ENCODE measurements around the gene NHEJ1.

Gene NHEJ1

GRCh38 chr2:219029829-219030165 is 130.8 kb downstream of the NHEJ1 start:
- DNase-seq (ENCODE audit: low read depth, low spot score), result peak; percentile 64

- no peak for DNase-seq (ENCODE audit: low read depth, low spot score)
These were observed 131.4 kb downstream of the NHEJ1 start for GRCh38 chr2:219028996-219029828.

GRCh38 chr2:219028141-219028540 is 132.5 kb downstream of the NHEJ1 start:
- DNase-seq (ENCODE audit: low read depth, low spot score), result no peak

GRCh38 chr2:219027511-219028055 is 133.0 kb downstream of the NHEJ1 start:
- DNase-seq (ENCODE audit: low read depth, low spot score), result no peak

DNA sequence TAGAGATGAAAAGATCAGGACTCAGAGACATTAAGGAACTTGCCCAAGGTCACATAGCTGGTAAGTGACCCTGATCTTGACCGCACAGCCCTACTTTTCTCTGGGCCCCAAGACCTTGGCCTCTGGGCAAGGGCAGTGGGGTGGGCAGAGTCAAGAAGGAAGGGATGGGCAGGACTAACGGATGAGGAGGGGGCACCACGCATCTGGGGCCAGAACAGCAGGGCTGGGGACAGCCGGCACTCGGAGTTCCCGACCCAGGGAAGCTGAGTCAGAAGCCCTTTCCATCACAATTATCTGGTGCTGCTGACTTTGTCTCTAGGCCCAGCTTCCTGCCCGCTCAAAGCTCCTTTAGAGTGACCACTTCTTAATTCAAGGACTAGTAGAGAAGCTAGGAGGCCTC is 133.7 kb downstream of the NHEJ1 start:
- no peak for DNase-seq (ENCODE audit: low read depth, low spot score)

GRCh38 chr2:219025637-219026585 is 134.7 kb downstream of the NHEJ1 start:
- DNase-seq (ENCODE audit: low read depth, low spot score), result no peak

Measured in activated CD4-positive, CD25-positive, alpha-beta regulatory T cell treated with anti-CD3 and anti-CD28 coated beads, Interleukin-2, amount 50 U/mL, for 16 hours (primary cell).